PC-3 (cell line): ENCODE measurements around the gene CSNK1A1. TPM values are rescaled to one million over a fixed set of nuclear protein-coding genes. Genes with fewer than 3 reads are reported as not detected.
"Not testable (repeated sequence)": the region's sequence is repeated elsewhere in the genome, so short reads cannot be mapped to it uniquely, and the experiment has no call there.

ENCODE experiments used
- ATAC-seq: fragments of 200-7000 bp; cut with Tn5 transposase; 2 replicates; pipeline ENCODE4 v1.9.1; 2020; ENCODE audit warnings: mild to moderate bottlenecking, moderate library complexity
- BruUV-seq: library from RNA; stranded (reverse); fragments of 400-500 nt; replicated peaks from 2 replicates; lab custom pipeline; 2021; lab: Mats Ljungman, UMichigan
- CTCF ChIA-PET: fragments of 300-600 bp; sonication (Branson Sonifier 250); formaldehyde crosslinking; loops from one replicate; lab custom pipeline; 2022; ENCODE audit warnings: antibody characterized with exemption; lab: Charles Lee
- POLR2A ChIA-PET: fragments of 300-600 bp; sonication (Branson Sonifier 250); formaldehyde crosslinking; loops from one replicate; lab custom pipeline; 2022; ENCODE audit warnings: antibody characterized with exemption; ENCODE audit not compliant: unreplicated experiment; lab: Charles Lee
- DNase-seq: peaks from one replicate; pipeline ENCODE4 v3.0.0-alpha.2; 2015
- H2AFZ ChIP-seq: fragments of 300-600 bp; sonication (generic); 2 replicates; pipeline ENCODE4 v1.6.0; 2016; ENCODE audit warnings: antibody characterized with exemption, low read length
- H3F3A ChIP-seq: fragments of 300-600 bp; sonication (generic); one replicate; pipeline ENCODE4 v1.6.0; 2017; ENCODE audit warnings: antibody characterized with exemption, low read length, control low read depth, mild to moderate bottlenecking; ENCODE audit not compliant: unreplicated experiment
- H3K27ac ChIP-seq: fragments of 300-600 bp; sonication (generic); 2 replicates; pipeline ENCODE4 v1.5.1; 2016; ENCODE audit warnings: mild to moderate bottlenecking, low read length
- H3K27me3 ChIP-seq: fragments of 300-600 bp; sonication (generic); 2 replicates; pipeline ENCODE4 v1.6.1; 2016; ENCODE audit warnings: low read length, mixed read lengths
- H3K36me3 ChIP-seq: fragments of 300-600 bp; sonication (generic); 2 replicates; pipeline ENCODE4 v1.6.1; 2016; ENCODE audit warnings: low read depth, mixed run types, low read length, mixed read lengths
- H3K4me1 ChIP-seq: fragments of 300-600 bp; sonication (generic); 2 replicates; pipeline ENCODE4 v1.5.1; 2016; ENCODE audit warnings: low read length; ENCODE audit not compliant: insufficient read depth
- H3K4me2 ChIP-seq: fragments of 300-600 bp; sonication (generic); 2 replicates; pipeline ENCODE4 v1.6.0; 2016; ENCODE audit warnings: low read length
- H3K4me3 ChIP-seq: fragments of 300-600 bp; sonication (generic); 2 replicates; pipeline ENCODE4 v1.5.1; 2016; ENCODE audit warnings: mild to moderate bottlenecking, low read length, mixed read lengths
- H3K79me2 ChIP-seq: fragments of 300-600 bp; sonication (generic); 2 replicates; pipeline ENCODE4 v1.6.1; 2017; ENCODE audit warnings: low read length, mixed read lengths
- H3K9ac ChIP-seq: fragments of 300-600 bp; sonication (generic); 2 replicates; pipeline ENCODE4 v1.6.0; 2016; ENCODE audit warnings: mild to moderate bottlenecking, low read length
- H3K9me2 ChIP-seq: fragments of 300-600 bp; sonication (generic); replicated peaks from 2 replicates; pipeline ENCODE4 v1.6.1; 2016; ENCODE audit warnings: mixed run types, low read length, mixed read lengths
- H3K9me3 ChIP-seq: fragments of 300-600 bp; sonication (generic); 2 replicates; pipeline ENCODE4 v1.6.1; 2016; ENCODE audit warnings: low read length, mixed read lengths
- H4K20me1 ChIP-seq: fragments of 300-600 bp; sonication (generic); 2 replicates; pipeline ENCODE4 v1.6.1; 2016; ENCODE audit warnings: low read length, mixed read lengths
- EZH2 ChIP-seq: fragments of 300-600 bp; sonication (generic); IDR thresholded peaks from one replicate; pipeline ENCODE4 v1.6.1; 2017; ENCODE audit warnings: antibody characterized with exemption, mild to moderate bottlenecking, low read length; ENCODE audit not compliant: unreplicated experiment
- EZH2phosphoT487 ChIP-seq: fragments of 300-600 bp; sonication (generic); IDR thresholded peaks from 2 replicates; pipeline ENCODE4 v1.6.1; 2018; ENCODE audit warnings: mild to moderate bottlenecking, antibody characterized with exemption, low read length, borderline replicate concordance
- intact Hi-C: fragments of 100-400 bp; cut with micrococcal nuclease; formaldehyde crosslinking; loops from 2 replicates; pipeline ENCODE4 v1.9.0; 2023
- total RNA-seq: library from RNA; depleted of rRNA; stranded (reverse); fragments of >200 nt; gene quantifications from 2 replicates; pipeline ENCODE4 v1.2.3, GENCODE V29; 2014
- TF ChIP-seq, protein P1 (sequence below): fragments of 300-600 bp; sonication (generic); conservative IDR thresholded peaks from 2 replicates; pipeline ENCODE4 v1.5.1; 2017; ENCODE audit warnings: antibody characterized with exemption, low read depth, mild to moderate bottlenecking, low read length

CSNK1A1 gene
- total RNA-seq, 1 experiment from 2014 or later, result 586 TPM

DNA sequence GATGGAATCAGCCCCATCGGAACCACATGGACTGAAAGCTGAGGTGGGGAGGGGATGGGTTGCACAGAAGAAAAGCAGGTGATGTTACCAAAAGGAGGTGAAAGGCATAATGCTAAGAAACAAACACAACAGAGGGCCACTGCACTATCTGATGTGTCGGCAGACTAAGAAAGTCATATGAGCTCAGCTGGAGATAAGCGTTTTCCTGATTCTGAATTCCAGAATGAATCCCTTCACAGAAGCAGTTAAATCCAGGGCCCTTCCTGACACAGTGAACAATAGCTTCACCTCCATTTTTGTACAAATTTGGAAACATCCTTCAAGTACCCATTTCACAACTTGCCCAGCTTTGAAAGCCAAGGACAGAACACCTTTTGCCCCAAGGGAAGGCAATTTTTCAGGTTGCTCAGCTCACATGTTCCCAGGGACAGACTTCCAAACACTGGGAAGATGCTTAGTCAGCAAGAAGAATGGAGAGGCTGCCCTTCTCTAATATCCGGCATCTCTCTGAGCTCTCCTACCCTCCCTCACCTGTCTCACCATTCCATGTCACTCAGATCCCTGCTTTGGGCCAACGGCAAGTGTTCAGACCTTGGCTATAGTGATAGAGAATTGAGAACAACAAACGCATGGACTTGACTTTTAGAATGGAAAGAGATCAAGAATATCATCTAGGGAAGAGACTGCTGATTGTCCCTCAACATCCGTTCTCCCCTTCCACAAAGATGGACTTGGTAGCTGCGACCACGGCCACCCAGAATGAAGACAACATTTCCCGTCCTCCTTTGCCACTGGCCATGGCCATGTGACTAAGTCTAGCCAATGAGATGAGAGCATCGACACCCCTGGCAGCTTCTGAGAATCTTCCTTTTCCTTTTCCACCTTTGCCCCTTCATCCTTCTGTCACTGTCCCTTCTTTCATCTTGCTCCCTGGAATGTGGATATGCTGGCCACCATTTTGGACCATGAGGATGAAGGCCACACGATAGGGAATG, 103.6 kb downstream of the CSNK1A1 start:
- TF ChIP-seq EZH2 (no peak), EZH2phosphoT487 (no peak)
- TF ChIP-seq, protein P1, sequence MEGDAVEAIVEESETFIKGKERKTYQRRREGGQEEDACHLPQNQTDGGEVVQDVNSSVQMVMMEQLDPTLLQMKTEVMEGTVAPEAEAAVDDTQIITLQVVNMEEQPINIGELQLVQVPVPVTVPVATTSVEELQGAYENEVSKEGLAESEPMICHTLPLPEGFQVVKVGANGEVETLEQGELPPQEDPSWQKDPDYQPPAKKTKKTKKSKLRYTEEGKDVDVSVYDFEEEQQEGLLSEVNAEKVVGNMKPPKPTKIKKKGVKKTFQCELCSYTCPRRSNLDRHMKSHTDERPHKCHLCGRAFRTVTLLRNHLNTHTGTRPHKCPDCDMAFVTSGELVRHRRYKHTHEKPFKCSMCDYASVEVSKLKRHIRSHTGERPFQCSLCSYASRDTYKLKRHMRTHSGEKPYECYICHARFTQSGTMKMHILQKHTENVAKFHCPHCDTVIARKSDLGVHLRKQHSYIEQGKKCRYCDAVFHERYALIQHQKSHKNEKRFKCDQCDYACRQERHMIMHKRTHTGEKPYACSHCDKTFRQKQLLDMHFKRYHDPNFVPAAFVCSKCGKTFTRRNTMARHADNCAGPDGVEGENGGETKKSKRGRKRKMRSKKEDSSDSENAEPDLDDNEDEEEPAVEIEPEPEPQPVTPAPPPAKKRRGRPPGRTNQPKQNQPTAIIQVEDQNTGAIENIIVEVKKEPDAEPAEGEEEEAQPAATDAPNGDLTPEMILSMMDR, result no peak
- DNase-seq, result no peak
- Histone ChIP-seq H3K36me3 (no peaks in the 10 kb centered on the region), H3K4me2 (no peak overlapping the region), H3K9ac (no peak overlapping the region), H3K27me3 (no peaks in the 10 kb centered on the region), H3K79me2 (no peaks in the 10 kb centered on the region), H3K4me1 (peaks cover 18% of the 10 kb centered on the region), H2AFZ (no peak overlapping the region), H3F3A (no peaks in the 10 kb centered on the region), H3K9me2 (no peaks in the 10 kb centered on the region), H3K9me3 (no peaks in the 10 kb centered on the region), H3K27ac (no peak overlapping the region), H4K20me1 (no peaks in the 10 kb centered on the region), H3K4me3 (no peak overlapping the region)
- ATAC-seq, result no peak
- no TSS peak for BruUV-seq
- ChIA-PET CTCF (no interaction called here), POLR2A (no interaction called here)
- intact Hi-C loops, result no loop called here

DNA sequence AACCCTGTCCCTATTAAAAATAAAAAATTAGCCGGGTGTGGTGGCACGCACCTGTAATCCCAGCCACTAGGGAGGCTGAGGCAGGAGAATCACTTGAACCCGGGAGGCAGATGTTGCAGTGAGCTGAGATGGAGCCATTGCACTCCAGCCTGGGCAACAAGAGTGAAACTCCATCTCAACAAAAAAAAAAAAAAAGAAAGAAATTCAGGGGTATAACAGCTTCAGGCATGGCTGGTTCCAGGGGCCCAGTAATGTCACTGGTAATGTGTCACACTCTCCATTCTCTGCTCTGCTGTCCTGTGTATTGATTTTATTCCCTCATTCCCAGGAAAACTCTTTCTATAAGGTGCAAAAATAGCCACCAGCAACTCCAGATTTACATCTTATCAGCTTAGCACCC, 104.4 kb downstream of the CSNK1A1 start:
- H3K27ac ChIP-seq, H3K36me3 ChIP-seq, H3K9ac ChIP-seq, H4K20me1 ChIP-seq, H3F3A ChIP-seq, H3K4me2 ChIP-seq, H3K4me3 ChIP-seq, BruUV-seq, H3K9me3 ChIP-seq, H3K27me3 ChIP-seq, intact Hi-C loops, ATAC-seq, H2AFZ ChIP-seq, DNase-seq, H3K79me2 ChIP-seq, H3K9me2 ChIP-seq: not testable (repeated sequence)
- ChIA-PET POLR2A (interaction anchor here (0.6 kb wide), 2 partner anchors 18 to 663 kb away, joined by 3 to 4 read pairs; no protein-coding TSS in a partner anchor), CTCF (interaction anchor here (0.6 kb wide), 2 partner anchors 20 to 83 kb away, joined by 3 to 4 read pairs; no protein-coding TSS in a partner anchor)
- H3K4me1 ChIP-seq, result peaks cover 24% of the 10 kb centered on the region

DNA sequence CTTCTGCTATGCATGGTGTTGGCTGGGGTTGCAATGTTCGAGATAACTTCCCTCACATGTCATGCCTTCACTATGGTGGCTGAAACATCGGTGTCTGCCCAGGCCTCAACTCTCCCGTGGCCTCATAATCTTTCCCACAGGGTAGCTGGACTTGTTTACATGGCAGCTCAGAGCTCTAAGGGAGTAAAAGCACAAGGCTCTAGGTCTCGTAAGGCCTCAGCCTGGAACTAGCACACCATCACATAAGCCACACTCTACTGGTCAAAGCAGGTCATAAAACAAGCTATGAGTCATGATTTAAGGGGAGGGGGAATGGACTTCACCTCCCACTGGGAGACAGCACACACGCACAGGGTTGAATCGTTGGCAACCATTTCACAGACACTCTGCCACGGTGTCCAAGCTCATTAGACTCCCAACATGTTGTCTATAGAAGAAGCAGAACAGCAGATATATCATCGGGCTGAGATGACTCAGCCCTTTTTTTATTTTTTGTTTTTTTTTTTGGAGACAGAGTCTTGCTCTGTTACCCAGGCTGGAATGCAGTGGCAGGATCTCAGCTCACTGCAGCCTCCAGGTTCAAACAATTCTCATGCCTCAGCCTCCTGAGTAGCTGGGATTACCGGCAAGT, 105.4 kb downstream of the CSNK1A1 start:
- Histone ChIP-seq H3K4me2 (no peak overlapping the region), H3F3A (no peaks in the 10 kb centered on the region), H3K4me3 (no peak overlapping the region), H3K9ac (peak overlapping the region; percentile 48), H3K27ac (peak overlapping the region; percentile 76), H2AFZ (peak overlapping the region; percentile 51), H4K20me1 (no peaks in the 10 kb centered on the region), H3K4me1 (peaks cover 24% of the 10 kb centered on the region), H3K9me2 (no peaks in the 10 kb centered on the region), H3K79me2 (no peaks in the 10 kb centered on the region), H3K9me3 (no peaks in the 10 kb centered on the region), H3K27me3 (no peaks in the 10 kb centered on the region), H3K36me3 (no peaks in the 10 kb centered on the region)
- TSS peak; percentile 26 for BruUV-seq
- CTCF ChIA-PET, result interaction anchor here (0.6 to 1.3 kb wide), 7 partner anchors 21 to 173 kb away, joined by 3 to 7 read pairs (median 4); partner anchors contain the start of gene CSNK1A1
- POLR2A ChIA-PET, result interaction anchor here (0.6 to 1.3 kb wide), 3 partner anchors 40 to 664 kb away, joined by 4 to 9 read pairs (median 6); partner anchors contain the start of gene CSNK1A1
- intact Hi-C loops, result no loop called here
- TF ChIP-seq EZH2 (no peak), EZH2phosphoT487 (no peak)
- TF ChIP-seq, protein P1, result no peak
- DNase-seq (peak; percentile 93), ATAC-seq (peak; percentile 82)
